Adipose tissue (tissue), 3 donors: ENCODE measurements around the gene IL17B. TPM values are rescaled to one million over a fixed set of nuclear protein-coding genes. Genes with fewer than 3 reads are reported as not detected.
"Not testable (repeated sequence)": the region's sequence is repeated elsewhere in the genome, so short reads cannot be mapped to it uniquely, and the experiment has no call there.

Source experiments
- H3K27ac ChIP-seq: one replicate; pipeline ENCODE4 v1.5.1; 2013; ENCODE audit warnings: low read depth, low read length
- WGBS, 3 donors: extraction: QIAGEN DNeasy Blood & Tissue Kit; methylation state at CpG; one replicate each; pipeline ENCODE4 v1.1.7; 2013; 5-methylcytosine and 5-hydroxymethylcytosine counted together
- polyA plus RNA-seq, 3 donors: library from polyadenylated mRNA; stranded (reverse); fragments of 200-250 nt; gene quantifications; one replicate each; pipeline ENCODE4 v1.2.3, GENCODE V29; 2013
- donor health status: healthy with polysubstance abuse.
- donor health status: Bipolar disorder and iron deficiency.
- donor health status: healthy.

Gene IL17B
- polyA plus RNA-seq, 3 donors = 0.17 to 0.37 TPM; not detected in 1

GRCh38 chr5:149405550-149406202 is 26.6 kb upstream of the IL17B start:
- WGBS, 3 donors = 75 to 88% (median 76%) methylated on average over 16 of the region's 16 CpGs
- H3K27ac ChIP-seq = no peak overlapping the region

GRCh38 chr5:149404746-149405549 is 25.9 kb upstream of the IL17B start:
- H3K27ac ChIP-seq = no peak overlapping the region
- WGBS, 3 donors = 69 to 76% (median 75%) methylated on average over 17 of the region's 17 CpGs

GRCh38 chr5:149403923-149404745 is 25.0 kb upstream of the IL17B start:
- WGBS, 3 donors = 72 to 82% (median 80%) methylated on average over 15 of the region's 15 CpGs
- no peak overlapping the region for H3K27ac ChIP-seq

- no peak overlapping the region for H3K27ac ChIP-seq
- 92 to 99% (median 94%) methylated on average over 3 of the region's 3 CpGs for WGBS, 3 donors
Observed at GRCh38 chr5:149402291-149402690, 23.2 kb upstream of the IL17B start.

GRCh38 chr5:149401051-149401450 is 22.0 kb upstream of the IL17B start:
- 86 to 90% (median 90%) methylated on average over 2 of the region's 2 CpGs for WGBS, 3 donors

GRCh38 chr5:149400304-149400703 is 21.2 kb upstream of the IL17B start:
- 63 to 76% (median 70%) methylated on average over 6 of the region's 6 CpGs for WGBS, 3 donors
- H3K27ac ChIP-seq = no peak overlapping the region

More at GRCh38 chr5:149401051-149401450, 22.0 kb upstream of the IL17B start:
- H3K27ac ChIP-seq = no peak overlapping the region

GRCh38 chr5:149399775-149400174 is 20.7 kb upstream of the IL17B start:
- H3K27ac ChIP-seq = no peak overlapping the region

GRCh38 chr5:149398747-149399266 is 19.7 kb upstream of the IL17B start:
- WGBS, 3 donors = 80 to 86% (median 84%) methylated on average over 7 of the region's 7 CpGs

GRCh38 chr5:149397530-149397929 is 18.4 kb upstream of the IL17B start:
- WGBS, 3 donors = 66 to 82% (median 72%) methylated on average over 6 of the region's 6 CpGs
- no peak overlapping the region for H3K27ac ChIP-seq

More at GRCh38 chr5:149398747-149399266, 19.7 kb upstream of the IL17B start:
- not testable (repeated sequence) for H3K27ac ChIP-seq

GRCh38 chr5:149394996-149395395 is 15.9 kb upstream of the IL17B start:
- H3K27ac ChIP-seq = not testable (repeated sequence)

GRCh38 chr5:149392718-149393117 is 13.6 kb upstream of the IL17B start:
- WGBS, 3 donors = 85 to 93% (median 88%) methylated on average over 19 of the region's 19 CpGs
- H3K27ac ChIP-seq = no peak overlapping the region

- 86 to 90% (median 86%) methylated on average over 6 of the region's 6 CpGs for WGBS, 3 donors
- H3K27ac ChIP-seq = no peak overlapping the region
Observed at GRCh38 chr5:149391524-149391923, 12.4 kb upstream of the IL17B start.

- H3K27ac ChIP-seq = not testable (repeated sequence)
Observed at GRCh38 chr5:149391076-149391475, 12.0 kb upstream of the IL17B start.

GRCh38 chr5:149389552-149390495 is 10.7 kb upstream of the IL17B start:
- WGBS, 3 donors = 70 to 87% (median 86%) methylated on average over 11 of the region's 11 CpGs
- no peak overlapping the region for H3K27ac ChIP-seq

More at GRCh38 chr5:149391076-149391475, 12.0 kb upstream of the IL17B start:
- 87 to 93% (median 92%) methylated on average over 6 of the region's 6 CpGs for WGBS, 3 donors

- no peak overlapping the region for H3K27ac ChIP-seq
- 74 to 83% (median 79%) methylated on average over 7 of the region's 7 CpGs for WGBS, 3 donors
Observed at GRCh38 chr5:149388498-149389190, 9.6 kb upstream of the IL17B start.

- 45 to 81% (median 72%) methylated on average over 1 of the region's 1 CpG for WGBS, 3 donors
- H3K27ac ChIP-seq = no peak overlapping the region
Observed at GRCh38 chr5:149387982-149388381, 8.9 kb upstream of the IL17B start.

GRCh38 chr5:149387081-149387631 is 8.1 kb upstream of the IL17B start:
- no peak overlapping the region for H3K27ac ChIP-seq
- WGBS, 3 donors = 53 to 75% (median 60%) methylated on average over 9 of the region's 9 CpGs
